ENCODE data around the gene ESPN. TPM values are rescaled to one million over a fixed set of nuclear protein-coding genes. Genes with fewer than 3 reads are reported as not detected.

ESPN gene
- polyA plus RNA-seq, 4 donors, result 83.5 to 356 (median 285) TPM

- no peak for FAIRE-seq
- no peaks in the 10 kb centered on the region for H3K9me3 ChIP-seq (ENCODE audit: control insufficient read depth in 2 of 2, insufficient read depth in 1 of 2, low read depth in 1 of 2, low read length in 1 of 2)
- peak overlapping the region; percentile 9 to 71 (median 60) for H3K27ac ChIP-seq (ENCODE audit: low read depth in 1 of 3, low read length in 2 of 3)
- no peak for DNase-seq
- H3K27me3 ChIP-seq (ENCODE audit: control insufficient read depth in 3 of 3, insufficient read depth in 3 of 3, low read length in 3 of 3), result peaks cover 0 to 2% (median 0%) of the 10 kb centered on the region in 3 donors
- H3K4me1 ChIP-seq (ENCODE audit: control insufficient read depth in 3 of 3, insufficient read depth in 2 of 3, low read depth in 1 of 3, low read length in 2 of 3), result peaks cover 0 to 45% (median 0%) of the 10 kb centered on the region in 3 donors
- peak overlapping the region; percentile 30 to 49 (median 49) for H3K4me3 ChIP-seq (ENCODE audit: low read depth in 1 of 3, low read length in 3 of 3)
- peaks cover 0 to 89% (median 6%) of the 10 kb centered on the region in 3 donors for H3K36me3 ChIP-seq (ENCODE audit: control insufficient read depth in 3 of 3, insufficient read depth in 2 of 3, low read depth in 1 of 3, low read length in 3 of 3)
- 32 to 48% (median 38%) methylated on average over 16 to 21 of the region's 21 CpGs for WGBS, 3 donors
These were observed 41.0 kb downstream of the ESPN start for GRCh38 chr1:6465461-6466005.

GRCh38 chr1:6466023-6466422 is 41.4 kb downstream of the ESPN start, which contains the start of gene TNFRSF25:
Gene TNFRSF25 (minus strand): TSS chr1:6466173. CDS start chr1:6466107, 66 bp downstream.
- no peaks in the 10 kb centered on the region for H3K9me3 ChIP-seq (ENCODE audit: control insufficient read depth in 2 of 2, insufficient read depth in 1 of 2, low read depth in 1 of 2, low read length in 1 of 2)
- 18 to 42% (median 24%) methylated on average over 29 to 43 of the region's 43 CpGs for WGBS, 3 donors
- peaks cover 0 to 86% (median 6%) of the 10 kb centered on the region in 3 donors for H3K36me3 ChIP-seq (ENCODE audit: control insufficient read depth in 3 of 3, insufficient read depth in 2 of 3, low read depth in 1 of 3, low read length in 3 of 3)
- H3K4me3 ChIP-seq (ENCODE audit: low read depth in 1 of 3, low read length in 3 of 3), result peak within 1 kb of the TSS; percentile 37 to 49 (median 49)
- peaks cover 0 to 49% (median 0%) of the 10 kb centered on the region in 3 donors for H3K4me1 ChIP-seq (ENCODE audit: control insufficient read depth in 3 of 3, insufficient read depth in 2 of 3, low read depth in 1 of 3, low read length in 2 of 3)
- DNase-seq (peak in 1 of 2 donors; percentile 63), FAIRE-seq (no peak)
- H3K27me3 ChIP-seq (ENCODE audit: control insufficient read depth in 3 of 3, insufficient read depth in 3 of 3, low read length in 3 of 3), result peaks cover 0 to 2% (median 0%) of the 10 kb centered on the region in 3 donors
- H3K27ac ChIP-seq (ENCODE audit: low read depth in 1 of 3, low read length in 2 of 3), result peak within 1 kb of the TSS; percentile 9 to 71 (median 60)

- no peak overlapping the region for H3K4me3 ChIP-seq (ENCODE audit: low read depth in 1 of 3, low read length in 3 of 3)
- H3K27ac ChIP-seq (ENCODE audit: low read depth in 1 of 3, low read length in 2 of 3), result no peak overlapping the region
- FAIRE-seq (no peak), DNase-seq (no peak)
- peaks cover 0 to 56% (median 0%) of the 10 kb centered on the region in 3 donors for H3K4me1 ChIP-seq (ENCODE audit: control insufficient read depth in 3 of 3, insufficient read depth in 2 of 3, low read depth in 1 of 3, low read length in 2 of 3)
- WGBS, 3 donors, result 93 to 94% (median 93%) methylated on average over 5 of the region's 5 CpGs
- no peaks in the 10 kb centered on the region for H3K9me3 ChIP-seq (ENCODE audit: control insufficient read depth in 2 of 2, insufficient read depth in 1 of 2, low read depth in 1 of 2, low read length in 1 of 2)
- H3K36me3 ChIP-seq (ENCODE audit: control insufficient read depth in 3 of 3, insufficient read depth in 2 of 3, low read depth in 1 of 3, low read length in 3 of 3), result peaks cover 0 to 80% (median 6%) of the 10 kb centered on the region in 3 donors
- H3K27me3 ChIP-seq (ENCODE audit: control insufficient read depth in 3 of 3, insufficient read depth in 3 of 3, low read length in 3 of 3), result peaks cover 0 to 2% (median 0%) of the 10 kb centered on the region in 3 donors
These were observed 42.2 kb downstream of the ESPN start for GRCh38 chr1:6466751-6467150.

GRCh38 chr1:6467224-6467623 is 42.6 kb downstream of the ESPN start:
- WGBS, 3 donors, result 91 to 93% (median 92%) methylated on average over 10 to 12 of the region's 12 CpGs
- FAIRE-seq (no peak), DNase-seq (no peak)
- Histone ChIP-seq H3K4me3 (ENCODE audit: low read depth in 1 of 3, low read length in 3 of 3) (no peak overlapping the region), H3K36me3 (ENCODE audit: control insufficient read depth in 3 of 3, insufficient read depth in 2 of 3, low read depth in 1 of 3, low read length in 3 of 3) (peaks cover 0 to 78% (median 2%) of the 10 kb centered on the region in 3 donors), H3K9me3 (ENCODE audit: control insufficient read depth in 2 of 2, insufficient read depth in 1 of 2, low read depth in 1 of 2, low read length in 1 of 2) (no peaks in the 10 kb centered on the region), H3K27ac (ENCODE audit: low read depth in 1 of 3, low read length in 2 of 3) (no peak overlapping the region), H3K27me3 (ENCODE audit: control insufficient read depth in 3 of 3, insufficient read depth in 3 of 3, low read length in 3 of 3) (peaks cover 0 to 2% (median 0%) of the 10 kb centered on the region in 3 donors), H3K4me1 (ENCODE audit: control insufficient read depth in 3 of 3, insufficient read depth in 2 of 3, low read depth in 1 of 3, low read length in 2 of 3) (peaks cover 0 to 61% (median 0%) of the 10 kb centered on the region in 3 donors)

GRCh38 chr1:6467744-6468688 is 43.4 kb downstream of the ESPN start:
- H3K27ac ChIP-seq (ENCODE audit: low read depth in 1 of 3, low read length in 2 of 3), result no peak overlapping the region
- FAIRE-seq, result no peak
- 89 to 93% (median 92%) methylated on average over 26 to 30 of the region's 30 CpGs for WGBS, 3 donors
- no peak for DNase-seq
- H3K9me3 ChIP-seq (ENCODE audit: control insufficient read depth in 2 of 2, insufficient read depth in 1 of 2, low read depth in 1 of 2, low read length in 1 of 2), result no peaks in the 10 kb centered on the region
- H3K27me3 ChIP-seq (ENCODE audit: control insufficient read depth in 3 of 3, insufficient read depth in 3 of 3, low read length in 3 of 3), result peaks cover 0 to 2% (median 0%) of the 10 kb centered on the region in 3 donors
- H3K36me3 ChIP-seq (ENCODE audit: control insufficient read depth in 3 of 3, insufficient read depth in 2 of 3, low read depth in 1 of 3, low read length in 3 of 3), result peaks cover 0 to 78% (median 0%) of the 10 kb centered on the region in 3 donors
- peaks cover 0 to 69% (median 1%) of the 10 kb centered on the region in 3 donors for H3K4me1 ChIP-seq (ENCODE audit: control insufficient read depth in 3 of 3, insufficient read depth in 2 of 3, low read depth in 1 of 3, low read length in 2 of 3)
- H3K4me3 ChIP-seq (ENCODE audit: low read depth in 1 of 3, low read length in 3 of 3), result no peak overlapping the region

- Histone ChIP-seq H3K4me1 (ENCODE audit: control insufficient read depth in 3 of 3, insufficient read depth in 2 of 3, low read depth in 1 of 3, low read length in 2 of 3) (peaks cover 0 to 77% (median 1%) of the 10 kb centered on the region in 3 donors), H3K27me3 (ENCODE audit: control insufficient read depth in 3 of 3, insufficient read depth in 3 of 3, low read length in 3 of 3) (peaks cover 0 to 2% (median 0%) of the 10 kb centered on the region in 3 donors), H3K27ac (ENCODE audit: low read depth in 1 of 3, low read length in 2 of 3) (no peak overlapping the region), H3K4me3 (ENCODE audit: low read depth in 1 of 3, low read length in 3 of 3) (no peak overlapping the region), H3K9me3 (ENCODE audit: control insufficient read depth in 2 of 2, insufficient read depth in 1 of 2, low read depth in 1 of 2, low read length in 1 of 2) (no peaks in the 10 kb centered on the region), H3K36me3 (ENCODE audit: control insufficient read depth in 3 of 3, insufficient read depth in 2 of 3, low read depth in 1 of 3, low read length in 3 of 3) (peaks cover 0 to 76% (median 0%) of the 10 kb centered on the region in 3 donors)
- 91 to 93% (median 92%) methylated on average over 13 of the region's 13 CpGs for WGBS, 3 donors
- FAIRE-seq, result no peak
- no peak for DNase-seq
These were observed 44.3 kb downstream of the ESPN start for GRCh38 chr1:6468729-6469461.

- 86 to 89% (median 88%) methylated on average over 50 to 67 of the region's 67 CpGs for WGBS, 3 donors
- peak overlapping the region; percentile 95 to 99 (median 98) for H3K27ac ChIP-seq (ENCODE audit: low read depth in 1 of 3, low read length in 2 of 3)
- no peak for FAIRE-seq
- H3K4me1 ChIP-seq (ENCODE audit: control insufficient read depth in 3 of 3, insufficient read depth in 2 of 3, low read depth in 1 of 3, low read length in 2 of 3), result peaks cover 1 to 81% (median 2%) of the 10 kb centered on the region in 3 donors
- no peak for DNase-seq
- H3K9me3 ChIP-seq (ENCODE audit: control insufficient read depth in 2 of 2, insufficient read depth in 1 of 2, low read depth in 1 of 2, low read length in 1 of 2), result no peaks in the 10 kb centered on the region
- peaks cover 0 to 1% (median 0%) of the 10 kb centered on the region in 3 donors for H3K27me3 ChIP-seq (ENCODE audit: control insufficient read depth in 3 of 3, insufficient read depth in 3 of 3, low read length in 3 of 3)
- peaks cover 0 to 69% (median 0%) of the 10 kb centered on the region in 3 donors for H3K36me3 ChIP-seq (ENCODE audit: control insufficient read depth in 3 of 3, insufficient read depth in 2 of 3, low read depth in 1 of 3, low read length in 3 of 3)
- H3K4me3 ChIP-seq (ENCODE audit: low read depth in 1 of 3, low read length in 3 of 3), result peak overlapping the region in 1 of 3 donors; percentile 50
These were observed 45.8 kb downstream of the ESPN start for GRCh38 chr1:6470132-6471085.
